Measurements from ENCODE around the gene ATP8B4. TPM values are rescaled to one million over a fixed set of nuclear protein-coding genes. Genes with fewer than 3 reads are reported as not detected.

ATP8B4 gene
- total and polyA plus RNA-seq, 2 of the 8 experiments (the other 6 are each of a cell fraction or from before 2014, with no cell fraction given) = 0.17 to 0.24 TPM

GRCh38 chr15:50106457-50106856 is 12.6 kb downstream of the ATP8B4 start (continued):
- TF ChIP-seq ZNF274 (IDR thresholded peaks at IDR 0.05; ENCODE audit: borderline replicate concordance, extremely low read depth, low read length) = no peak
- no peak for TF ChIP-seq NRF1 (IDR thresholded peaks at IDR 0.05; ENCODE audit: low read depth, low read length)
- TF ChIP-seq CTCF (IDR thresholded peaks at IDR 0.05; ENCODE audit: control extremely low read depth in 1 of 3, insufficient read depth in 1 of 3, low read depth in 1 of 3, low read length in 3 of 3) = no peak
- TF ChIP-seq TEAD4 (IDR thresholded peaks at IDR 0.05; ENCODE audit: low read depth, low read length) = no peak
